DMS153 (cell line): Measurements from ENCODE around the gene RNF130.

Experiments used
- DNase-seq: peaks from one replicate; lab custom pipeline; 2025; lab: John Stamatoyannopoulos, UW

Gene RNF130

DNA sequence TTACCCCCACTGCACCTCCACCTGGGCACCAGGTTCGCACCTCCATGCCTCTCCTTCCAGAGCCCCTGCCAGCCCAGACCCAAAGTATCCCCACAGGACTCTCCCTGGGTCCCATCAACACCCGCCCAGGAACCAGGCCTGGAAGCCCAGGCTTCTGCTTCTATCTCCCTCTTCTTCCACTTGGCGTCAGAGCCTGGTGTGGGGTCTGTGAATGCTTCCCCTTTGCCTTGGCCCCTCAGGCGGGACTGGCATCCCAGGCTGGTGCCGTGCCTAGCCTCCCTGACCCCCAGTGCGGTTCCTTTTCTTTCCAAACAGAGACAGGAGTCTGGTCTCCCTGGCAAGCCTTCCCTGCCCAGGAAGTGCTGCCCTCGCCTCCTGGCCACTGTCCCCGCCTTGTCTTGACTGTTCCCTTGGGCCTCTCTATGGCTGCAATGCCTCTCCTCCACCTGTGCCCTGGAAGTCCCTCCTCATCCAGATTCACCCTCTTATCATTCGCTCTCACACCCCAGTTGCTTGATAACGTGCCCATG is 156.1 kb downstream of the RNF130 start:
- DNase-seq = no peak

DNA sequence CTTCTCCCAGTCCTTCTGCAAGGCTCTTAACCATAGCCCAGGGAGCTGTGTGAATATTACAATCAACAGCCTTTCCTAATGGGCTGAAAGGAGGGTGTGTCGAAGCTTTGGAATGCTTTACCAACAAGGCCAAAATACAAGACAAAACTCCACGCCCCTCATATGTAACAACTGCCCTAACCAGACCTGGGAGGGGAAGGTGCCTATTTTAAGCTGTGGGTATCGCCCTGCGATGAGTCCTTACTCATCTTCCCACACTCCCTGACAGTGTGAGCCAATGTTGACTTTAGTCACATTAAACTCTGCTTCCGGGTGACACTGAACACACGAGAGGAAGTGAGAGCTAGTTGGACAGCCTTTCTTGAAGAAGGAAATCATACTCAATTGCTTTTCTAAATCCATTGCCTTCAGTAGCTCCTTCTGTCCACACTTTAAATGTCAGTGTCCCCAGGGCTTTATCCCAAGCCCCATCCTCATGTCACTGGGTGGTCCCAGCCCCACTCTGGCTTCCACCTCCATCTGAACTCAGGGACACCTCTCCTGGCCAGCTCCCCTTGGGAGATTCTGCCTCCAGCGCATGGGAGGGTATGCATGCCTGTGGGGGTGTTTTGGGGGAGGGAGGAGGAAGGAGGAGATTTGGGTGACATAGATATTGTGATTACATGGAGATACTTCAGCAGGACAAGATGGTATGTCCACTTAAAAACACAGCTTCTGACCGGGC is 157.4 kb downstream of the RNF130 start:
- peak; percentile 31 for DNase-seq

- DNase-seq = no peak
Measured at GRCh38 chr5:179913461-179913860, 158.1 kb downstream of the RNF130 start.

DNA sequence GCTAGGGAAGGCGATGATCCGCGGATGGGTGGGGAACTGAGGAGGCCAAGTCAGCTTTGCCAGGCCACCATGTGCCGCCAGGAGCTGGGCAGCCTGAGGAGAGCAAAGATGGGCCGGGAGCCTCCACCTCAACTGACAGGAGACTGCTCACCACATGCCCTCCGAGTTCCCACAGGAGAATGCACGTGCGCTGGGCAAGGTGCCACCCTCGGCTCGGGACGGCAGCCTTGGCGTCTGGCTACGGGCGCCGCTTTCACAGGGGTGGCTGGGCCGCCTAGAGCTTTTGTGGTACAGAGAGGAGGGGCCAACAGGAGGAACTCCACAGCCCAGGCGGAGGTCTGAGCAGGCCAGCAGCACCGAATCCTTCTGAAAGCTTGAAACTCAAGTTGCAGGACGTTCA is 158.6 kb downstream of the RNF130 start:
- no peak for DNase-seq

DNA sequence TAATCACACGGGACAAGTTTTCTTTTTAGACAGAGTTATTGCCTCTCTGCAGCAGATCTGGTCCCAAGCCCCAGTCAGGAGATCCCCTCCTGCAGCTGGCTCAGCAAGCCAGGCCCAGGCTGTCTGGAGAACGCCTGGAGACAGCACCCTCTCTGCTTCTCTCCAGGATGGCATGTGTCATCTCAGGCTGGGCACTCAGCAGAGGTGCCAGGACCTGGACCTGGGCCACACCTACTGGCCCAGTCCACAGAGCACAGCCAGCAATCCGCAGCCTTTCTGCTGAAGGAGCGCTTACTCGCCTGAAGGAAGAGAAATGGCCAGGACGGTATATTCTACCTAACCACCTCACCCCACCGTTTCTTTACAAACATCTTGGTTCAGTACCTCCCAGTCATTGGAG is 159.2 kb downstream of the RNF130 start:
- DNase-seq = no peak

- no peak for DNase-seq
Measured at GRCh38 chr5:179909224-179909623, 162.3 kb downstream of the RNF130 start.

GRCh38 chr5:179908528-179908927 is 163.0 kb downstream of the RNF130 start:
- DNase-seq = no peak

DNA sequence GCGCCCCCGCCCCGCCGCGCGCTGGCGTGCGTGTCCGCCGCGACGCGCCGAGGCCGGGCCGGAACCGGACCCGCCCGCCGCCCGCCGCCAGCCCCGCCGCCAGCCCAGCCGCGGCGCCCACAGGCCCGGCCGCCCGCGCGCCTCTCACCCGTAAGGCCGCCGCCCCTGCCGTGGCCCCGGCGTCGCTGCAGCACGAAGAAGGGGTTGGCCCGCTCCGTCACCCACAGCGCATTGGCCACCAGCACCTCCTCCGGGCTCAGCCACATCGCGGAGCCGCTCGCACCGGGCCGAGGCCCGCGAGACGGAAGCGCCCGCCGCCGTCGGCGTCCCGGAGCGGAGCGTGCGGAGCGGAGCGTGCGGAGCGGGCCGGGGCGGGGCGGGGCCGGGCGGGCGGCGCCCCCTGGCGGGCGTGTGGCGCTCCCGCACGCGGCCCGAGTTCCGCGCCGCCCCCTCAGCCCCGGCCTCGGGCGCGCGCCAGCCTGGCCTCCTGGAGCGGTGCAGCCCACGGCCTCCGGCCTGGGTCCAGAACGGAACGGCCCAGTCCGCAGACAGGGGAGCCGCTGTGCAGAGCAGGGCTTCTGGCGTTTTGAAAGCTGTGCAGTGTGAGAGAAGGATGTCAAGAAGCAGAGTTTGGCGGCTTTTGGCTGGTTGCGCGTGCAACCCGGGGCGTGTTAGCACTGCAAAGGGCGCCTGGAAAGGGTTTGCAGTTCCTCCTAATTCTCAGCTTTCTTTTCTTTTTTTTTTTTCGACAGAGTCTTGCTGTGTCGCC is 163.8 kb downstream of the RNF130 start, which contains the start of gene TBC1D9B:
Gene TBC1D9B, minus strand, starts transcription at position 342 of the 769 bp plus-strand sequence. Its CDS starts 76 bp downstream, at position 266.
- DNase-seq = no peak

DNA sequence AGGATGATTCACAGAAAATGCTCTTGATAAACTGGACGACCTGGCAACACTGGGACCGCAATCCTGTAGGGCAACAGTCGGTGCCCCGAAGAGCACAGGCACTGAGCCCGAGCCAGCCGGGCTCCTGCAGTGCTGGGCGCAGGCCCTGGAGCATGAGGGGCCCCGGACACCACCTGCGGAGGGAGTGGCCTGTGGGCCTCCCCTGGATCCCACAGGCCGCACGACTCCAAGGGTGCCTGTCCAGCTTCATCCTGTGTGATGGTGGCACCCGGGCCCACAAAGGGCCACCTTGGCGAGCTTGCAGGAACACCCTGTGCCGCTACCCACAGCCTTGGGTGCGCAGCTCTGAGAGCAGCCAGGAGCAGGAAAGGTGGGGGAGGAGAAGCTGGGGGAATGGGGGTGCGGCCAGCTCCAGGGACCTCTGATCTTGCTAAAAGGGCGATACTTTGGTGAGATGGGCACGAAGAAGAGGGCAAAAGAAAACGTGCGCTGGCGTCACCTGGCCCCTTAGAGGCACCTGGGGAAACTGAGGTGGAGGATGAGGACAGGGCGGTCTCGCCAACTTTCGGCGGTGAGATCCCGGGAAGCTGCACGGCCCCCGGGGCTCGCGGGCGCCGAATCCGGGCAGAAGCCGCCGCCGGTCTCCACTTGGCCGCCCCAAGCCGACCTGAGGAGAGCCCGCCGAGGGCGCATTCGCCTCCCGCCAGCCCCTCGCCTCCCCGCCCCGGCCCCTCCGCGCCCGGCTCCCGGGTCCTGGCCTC is 164.6 kb downstream of the RNF130 start:
- DNase-seq = no peak

DNA sequence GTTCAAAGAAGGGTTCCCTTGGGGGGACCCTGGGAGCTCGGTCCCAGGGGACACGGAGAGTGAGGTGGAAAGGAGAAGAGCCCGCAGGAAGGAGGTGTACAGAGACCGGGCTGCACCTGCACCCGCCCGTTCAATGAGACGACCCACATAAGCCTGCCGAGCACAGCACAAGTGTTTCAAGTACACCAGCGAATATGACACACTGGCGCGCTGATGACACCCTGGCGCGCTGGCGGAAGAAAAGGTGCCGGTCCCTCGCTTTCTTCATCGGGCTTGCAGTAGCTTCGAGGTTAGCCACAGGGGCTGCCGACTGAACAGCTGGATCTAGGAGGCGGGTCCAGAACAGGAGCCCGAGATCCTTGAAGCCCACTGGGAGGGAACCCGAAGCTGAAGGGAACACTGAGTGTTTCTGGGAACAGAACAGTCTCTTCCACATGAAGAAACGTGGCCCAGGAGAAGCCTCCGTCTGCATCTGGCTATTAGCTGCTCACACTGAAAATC is 165.2 kb downstream of the RNF130 start:
- DNase-seq = no peak

DNA sequence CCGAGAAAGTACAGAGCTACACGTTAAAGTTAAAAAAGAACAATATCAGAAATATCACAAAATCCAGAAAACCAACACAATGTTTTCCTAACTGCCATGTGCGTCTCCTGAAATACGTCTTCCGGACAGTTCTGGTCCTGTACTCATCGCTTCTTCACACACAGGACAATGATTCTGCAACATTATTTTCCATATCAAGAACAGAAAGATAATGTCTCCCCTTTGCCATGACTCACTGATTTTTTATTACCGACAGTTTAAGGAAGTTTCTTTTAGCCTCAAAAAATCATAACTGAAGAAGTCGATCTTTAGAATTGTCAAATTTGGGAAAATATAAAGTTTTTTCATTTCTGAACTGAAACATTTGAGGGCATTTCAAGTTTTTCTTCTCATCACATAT is 166.4 kb downstream of the RNF130 start:
- DNase-seq = no peak
